DND-41 (cell line): Measurements from ENCODE around the gene MED23.

Source experiments
- ATAC-seq: fragments of 200-7000 bp; cut with Tn5 transposase; 3 replicates; pipeline ENCODE4 v1.9.1; 2021; ENCODE audit warnings: low read depth; ENCODE audit not compliant: insufficient read depth
- DNase-seq: peaks from one replicate; pipeline ENCODE4 v3.0.0-alpha.2; 2020
- H2AFZ ChIP-seq: 2 replicates; pipeline ENCODE4 v1.6.0; 2012; ENCODE audit warnings: low read depth, low read length
- H3K27ac ChIP-seq: 2 replicates; pipeline ENCODE4 v1.5.1; 2012; ENCODE audit warnings: low read length, inconsistent platforms
- H3K27me3 ChIP-seq: fragments of 200-600 bp; sonication (generic); 2 replicates; pipeline ENCODE4 v1.6.0; 2012; ENCODE audit warnings: low read length, mild to moderate bottlenecking, inconsistent platforms; ENCODE audit not compliant: insufficient read depth, poor library complexity
- H3K36me3 ChIP-seq: 2 replicates; pipeline ENCODE4 v1.5.1; 2012; ENCODE audit warnings: low read length, inconsistent platforms; ENCODE audit not compliant: insufficient read depth
- H3K4me1 ChIP-seq: 2 replicates; pipeline ENCODE4 v1.5.1; 2012; ENCODE audit warnings: mild to moderate bottlenecking, low read length; ENCODE audit not compliant: insufficient read depth
- H3K4me2 ChIP-seq: 2 replicates; pipeline ENCODE4 v1.6.0; 2012; ENCODE audit warnings: mild to moderate bottlenecking, moderate library complexity, low read length, inconsistent platforms; ENCODE audit not compliant: insufficient read depth
- H3K4me3 ChIP-seq, 2 experiments: fragments of 200-600 bp in 1 of 2; shearing (Covaris generic) in 1 of 2; 2 replicates each; pipeline ENCODE4 v1.5.1; 2012 to 2016; ENCODE audit warnings: inconsistent platforms in 2 of 2, low read length in 2 of 2, mild to moderate bottlenecking in 2 of 2, low read depth in 1 of 2, moderate library complexity in 1 of 2
- H3K79me2 ChIP-seq: 2 replicates; pipeline ENCODE4 v1.6.0; 2012; ENCODE audit warnings: low read length, inconsistent platforms; ENCODE audit not compliant: insufficient read depth
- H3K9ac ChIP-seq: 2 replicates; pipeline ENCODE4 v1.6.0; 2012; ENCODE audit warnings: low read depth, mild to moderate bottlenecking, inconsistent platforms, low read length, moderate library complexity
- H3K9me3 ChIP-seq: 2 replicates; pipeline ENCODE4 v1.5.1; 2012; ENCODE audit warnings: low read length, moderate library complexity, mild to moderate bottlenecking, inconsistent platforms; ENCODE audit not compliant: insufficient read depth, severe bottlenecking
- H4K20me1 ChIP-seq: 2 replicates; pipeline ENCODE4 v1.6.0; 2012; ENCODE audit warnings: low read length; ENCODE audit not compliant: insufficient read depth
- EZH2 ChIP-seq: IDR thresholded peaks from 3 replicates; pipeline ENCODE4 v1.6.1; 2012; ENCODE audit warnings: borderline replicate concordance, low read depth, mild to moderate bottlenecking, moderate library complexity, low read length, inconsistent platforms; ENCODE audit not compliant: severe bottlenecking
- TF ChIP-seq, protein P1 (sequence below): IDR thresholded peaks from 2 replicates; pipeline ENCODE4 v1.5.1; 2012; ENCODE audit warnings: borderline replicate concordance, low read length, moderate library complexity, mild to moderate bottlenecking; ENCODE audit not compliant: poor library complexity, severe bottlenecking; ENCODE audit errors: extremely low read depth

Gene MED23

DNA sequence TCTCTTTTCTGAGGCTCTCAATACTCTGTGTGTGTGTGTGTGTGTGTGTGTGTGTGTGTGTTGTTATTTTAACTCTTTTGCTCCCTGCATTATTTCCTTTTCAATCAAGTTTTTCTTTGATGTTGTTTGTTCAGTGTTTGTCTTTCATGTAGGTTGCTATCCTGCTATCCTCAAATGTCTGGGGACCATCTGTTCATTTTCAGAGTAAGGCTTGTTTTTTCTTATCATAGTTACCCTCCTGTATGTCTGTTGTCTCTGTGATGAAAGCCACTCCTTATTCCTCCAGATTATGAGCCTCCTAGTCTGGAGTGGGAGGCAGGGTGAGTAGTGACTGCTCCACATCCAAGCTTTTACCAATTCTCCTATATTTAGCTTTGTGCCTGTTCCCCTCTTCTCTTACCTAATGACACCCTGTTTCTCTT is 18.2 kb upstream of the MED23 start:
- no peaks in the 10 kb centered on the region for H3K9me3 ChIP-seq
- H3K4me2 ChIP-seq = no peak overlapping the region
- TF ChIP-seq, protein P1, sequence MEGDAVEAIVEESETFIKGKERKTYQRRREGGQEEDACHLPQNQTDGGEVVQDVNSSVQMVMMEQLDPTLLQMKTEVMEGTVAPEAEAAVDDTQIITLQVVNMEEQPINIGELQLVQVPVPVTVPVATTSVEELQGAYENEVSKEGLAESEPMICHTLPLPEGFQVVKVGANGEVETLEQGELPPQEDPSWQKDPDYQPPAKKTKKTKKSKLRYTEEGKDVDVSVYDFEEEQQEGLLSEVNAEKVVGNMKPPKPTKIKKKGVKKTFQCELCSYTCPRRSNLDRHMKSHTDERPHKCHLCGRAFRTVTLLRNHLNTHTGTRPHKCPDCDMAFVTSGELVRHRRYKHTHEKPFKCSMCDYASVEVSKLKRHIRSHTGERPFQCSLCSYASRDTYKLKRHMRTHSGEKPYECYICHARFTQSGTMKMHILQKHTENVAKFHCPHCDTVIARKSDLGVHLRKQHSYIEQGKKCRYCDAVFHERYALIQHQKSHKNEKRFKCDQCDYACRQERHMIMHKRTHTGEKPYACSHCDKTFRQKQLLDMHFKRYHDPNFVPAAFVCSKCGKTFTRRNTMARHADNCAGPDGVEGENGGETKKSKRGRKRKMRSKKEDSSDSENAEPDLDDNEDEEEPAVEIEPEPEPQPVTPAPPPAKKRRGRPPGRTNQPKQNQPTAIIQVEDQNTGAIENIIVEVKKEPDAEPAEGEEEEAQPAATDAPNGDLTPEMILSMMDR = no peak
- TF ChIP-seq EZH2 = no peak
- ATAC-seq (no peak), DNase-seq (no peak)
- H3K4me3 ChIP-seq = no peak overlapping the region
- no peaks in the 10 kb centered on the region for H3K36me3 ChIP-seq
- H3K9ac ChIP-seq = no peak overlapping the region
- H3K4me1 ChIP-seq = no peaks in the 10 kb centered on the region
- H3K79me2 ChIP-seq = no peaks in the 10 kb centered on the region
- H4K20me1 ChIP-seq = no peaks in the 10 kb centered on the region
- H3K27me3 ChIP-seq = peaks cover 8% of the 10 kb centered on the region
- no peak overlapping the region for H3K27ac ChIP-seq
- no peak overlapping the region for H2AFZ ChIP-seq

DNA sequence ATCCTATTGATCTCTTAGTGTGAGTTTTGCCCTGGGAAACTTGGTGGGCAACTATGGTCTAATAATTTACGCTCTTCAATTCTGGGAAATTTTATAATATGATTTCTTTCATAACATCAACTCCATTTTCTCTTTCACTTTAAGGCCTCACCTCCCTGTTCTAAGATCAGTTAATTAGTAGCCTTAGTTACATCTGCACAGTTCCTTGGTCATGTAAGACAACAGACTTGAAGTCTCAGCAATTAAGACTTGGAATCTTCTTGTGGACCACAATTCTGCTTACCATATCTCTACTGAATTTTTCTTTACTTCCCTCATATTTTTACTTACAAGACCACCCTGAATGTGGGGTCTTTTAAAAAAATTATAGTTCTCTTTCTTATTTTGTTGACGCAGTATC is 17.8 kb upstream of the MED23 start:
- ATAC-seq = no peak

DNA sequence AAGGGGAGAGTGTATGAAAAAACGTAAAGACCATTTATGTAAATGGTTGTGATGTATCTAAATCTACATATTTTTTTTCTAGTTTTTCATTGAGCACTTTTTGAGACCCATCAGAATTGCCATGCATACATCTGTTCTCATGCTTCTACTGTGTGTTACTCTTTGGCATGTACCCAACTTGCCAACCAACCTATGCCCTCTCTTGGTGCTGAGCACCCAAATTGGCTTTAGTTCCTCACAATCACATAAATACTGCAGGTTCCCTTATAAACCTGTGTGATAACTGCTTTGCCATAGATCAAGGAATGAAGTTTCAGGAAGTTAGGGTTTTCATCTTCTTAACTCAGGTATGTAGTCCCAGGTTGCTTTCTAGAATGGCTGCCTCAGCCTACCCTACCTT is 16.9 kb upstream of the MED23 start:
- H4K20me1 ChIP-seq = no peaks in the 10 kb centered on the region
- peaks cover 8% of the 10 kb centered on the region for H3K27me3 ChIP-seq
- H3K79me2 ChIP-seq = no peaks in the 10 kb centered on the region
- no peak overlapping the region for H3K4me3 ChIP-seq
- TF ChIP-seq, protein P1 = no peak
- no peak for TF ChIP-seq EZH2
- DNase-seq (no peak), ATAC-seq (no peak)
- no peaks in the 10 kb centered on the region for H3K9me3 ChIP-seq
- no peak overlapping the region for H3K4me2 ChIP-seq
- no peak overlapping the region for H3K27ac ChIP-seq
- H3K36me3 ChIP-seq = no peaks in the 10 kb centered on the region
- no peak overlapping the region for H2AFZ ChIP-seq
- no peak overlapping the region for H3K9ac ChIP-seq
- H3K4me1 ChIP-seq = no peaks in the 10 kb centered on the region

More for the DNA sequence above, 17.8 kb upstream of the MED23 start:
- H4K20me1 ChIP-seq = no peaks in the 10 kb centered on the region
- no peak for DNase-seq
- no peak overlapping the region for H3K4me3 ChIP-seq
- H3K9me3 ChIP-seq = no peaks in the 10 kb centered on the region
- no peaks in the 10 kb centered on the region for H3K79me2 ChIP-seq
- H3K27ac ChIP-seq = no peak overlapping the region
- TF ChIP-seq EZH2 = no peak
- TF ChIP-seq, protein P1 = no peak
- H3K9ac ChIP-seq = no peak overlapping the region
- no peaks in the 10 kb centered on the region for H3K36me3 ChIP-seq
- no peak overlapping the region for H2AFZ ChIP-seq
- peaks cover 8% of the 10 kb centered on the region for H3K27me3 ChIP-seq
- H3K4me2 ChIP-seq = no peak overlapping the region
- H3K4me1 ChIP-seq = no peaks in the 10 kb centered on the region

DNA sequence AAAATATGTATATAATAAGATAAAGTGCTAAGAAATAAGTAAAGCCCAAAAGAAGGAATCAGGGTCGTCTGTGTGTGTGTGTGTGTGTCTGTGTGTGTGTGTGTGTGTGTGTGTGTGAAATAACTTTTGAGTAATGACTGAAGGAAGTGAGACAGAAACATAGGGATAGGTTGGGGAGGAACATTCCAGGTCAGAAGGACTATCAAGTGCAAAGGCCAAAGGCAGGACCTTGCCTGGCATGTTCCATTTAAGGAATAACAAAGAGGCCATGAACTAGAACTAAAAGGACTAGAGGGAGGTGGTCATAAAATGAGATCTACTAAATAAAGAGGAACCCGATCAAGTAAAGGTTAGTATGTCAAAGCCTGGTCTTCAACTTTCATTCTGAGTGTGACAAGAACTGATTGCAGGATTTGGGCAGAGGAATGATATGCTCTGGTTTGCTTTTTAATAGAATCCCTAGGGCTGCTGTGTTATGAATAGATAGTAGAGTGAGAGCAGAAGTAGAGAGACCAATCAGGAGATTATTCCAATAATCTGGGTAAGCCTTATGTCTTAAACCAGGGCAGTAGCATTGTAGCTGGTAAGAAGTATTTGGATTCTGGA is 15.9 kb upstream of the MED23 start:
- no peaks in the 10 kb centered on the region for H3K9me3 ChIP-seq
- H2AFZ ChIP-seq = no peak overlapping the region
- H3K27me3 ChIP-seq = peaks cover 8% of the 10 kb centered on the region
- DNase-seq = no peak
- no peaks in the 10 kb centered on the region for H3K4me1 ChIP-seq
- H3K36me3 ChIP-seq = no peaks in the 10 kb centered on the region
- H3K4me2 ChIP-seq = no peak overlapping the region
- no peak for TF ChIP-seq EZH2
- TF ChIP-seq, protein P1 = no peak
- no peak overlapping the region for H3K27ac ChIP-seq
- no peaks in the 10 kb centered on the region for H4K20me1 ChIP-seq
- H3K9ac ChIP-seq = no peak overlapping the region
- ATAC-seq = no peak
- H3K79me2 ChIP-seq = no peaks in the 10 kb centered on the region
- no peak overlapping the region for H3K4me3 ChIP-seq
